OCI-LY1 (cell line): ENCODE measurements around the gene MLXIPL.

Source experiments
- CTCF ChIP-seq: fragments of 200-600 bp; sonication (generic), shearing (Covaris generic); IDR thresholded peaks from 2 replicates; pipeline ENCODE4 v1.5.1; 2017; ENCODE audit warnings: mild to moderate bottlenecking, antibody characterized with exemption, low read length, moderate library complexity, mixed read lengths
- EZH2 ChIP-seq: fragments of 200-600 bp; sonication (generic), shearing (Covaris generic); IDR thresholded peaks from 2 replicates; pipeline ENCODE4 v1.8.0; 2017; ENCODE audit warnings: borderline replicate concordance, mixed run types, mild to moderate bottlenecking, antibody characterized with exemption, low read length, moderate library complexity, mixed read lengths

- TF ChIP-seq CTCF, result no peak
- TF ChIP-seq EZH2, result no peak
Observed at GRCh38 chr7:73611017-73611555, 13.2 kb downstream of the MLXIPL start.
